Bronchial epithelial cell (primary cell): Measurements from ENCODE around the gene NSG2. TPM values are rescaled to one million over a fixed set of nuclear protein-coding genes. Genes with fewer than 3 reads are reported as not detected.

Experiments used
- DNase-seq: peaks from one replicate; pipeline ENCODE4 v3.0.0-alpha.2; 2010; ENCODE audit warnings: low read depth
- FAIRE-seq: peaks from 2 replicates; lab custom pipeline; 2011; peaks lifted over from hg19 to GRCh38; lab: Jason Lieb, UNC
- H3K27me3 ChIP-seq: 2 replicates; pipeline ENCODE4 v1.5.1; 2011; ENCODE audit warnings: low read length; ENCODE audit not compliant: control insufficient read depth, insufficient read depth
- H3K36me3 ChIP-seq: 2 replicates; pipeline ENCODE4 v1.5.1; 2011; ENCODE audit warnings: low read length; ENCODE audit not compliant: control insufficient read depth, insufficient read depth
- H3K4me3 ChIP-seq: 2 replicates; pipeline ENCODE4 v1.5.1; 2011; ENCODE audit warnings: mild to moderate bottlenecking, low read depth, low read length, control low read depth
- CTCF ChIP-seq: IDR thresholded peaks from 2 replicates; pipeline ENCODE4 v1.5.1; 2011; ENCODE audit warnings: mild to moderate bottlenecking, moderate library complexity, low read length, control low read depth, inconsistent platforms; ENCODE audit not compliant: insufficient read depth, severe bottlenecking
- total RNA-seq: library from RNA; depleted of rRNA; stranded (reverse); fragments of >200 nt; gene quantifications from 2 replicates; pipeline ENCODE4 v1.2.1, GENCODE V29; 2014

Gene NSG2
- total RNA-seq, 1 donor from 2014 or later, result not detected

DNA sequence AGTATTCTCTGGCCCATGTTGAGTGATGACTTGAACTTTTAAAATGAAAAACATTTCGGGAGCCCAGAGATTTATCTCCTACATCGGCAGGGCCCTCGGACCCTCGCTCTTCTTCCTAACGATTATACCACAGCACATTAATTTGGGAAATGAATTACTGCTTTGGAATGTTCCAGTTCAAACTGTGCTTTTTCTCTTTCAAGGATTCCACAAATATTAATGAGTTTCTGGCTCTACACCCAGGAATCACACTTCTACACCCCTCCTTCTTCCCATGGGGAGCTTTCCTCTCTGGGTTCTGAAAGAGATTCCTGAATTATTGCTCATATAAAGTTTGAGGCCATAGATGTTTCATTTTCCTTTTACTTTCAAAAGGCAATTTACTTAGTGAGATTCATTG, 41.2 kb downstream of the NSG2 start:
- TF ChIP-seq CTCF, result no peak
- Histone ChIP-seq H3K27me3 (no peaks in the 10 kb centered on the region), H3K36me3 (no peaks in the 10 kb centered on the region), H3K4me3 (no peak overlapping the region)
- FAIRE-seq (no peak), DNase-seq (no peak)

DNA sequence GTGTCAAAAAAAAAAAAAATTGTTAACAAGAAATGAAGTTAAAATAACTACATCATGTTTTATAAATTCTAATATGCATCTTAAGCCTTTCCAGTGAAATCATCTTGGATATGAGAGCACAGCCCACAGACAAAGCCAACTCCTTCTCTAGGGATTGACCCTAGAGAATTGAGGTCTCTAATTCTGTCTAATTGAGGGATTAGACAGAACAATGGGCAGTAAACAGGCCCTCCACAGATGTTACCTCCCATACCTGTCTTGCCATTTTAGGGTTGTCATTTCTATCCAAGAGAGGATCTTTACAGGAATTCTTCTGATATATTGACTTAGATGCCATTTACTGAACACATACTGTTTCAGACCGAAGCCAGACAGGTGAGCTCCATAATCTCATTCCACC, 42.3 kb downstream of the NSG2 start:
- FAIRE-seq (no peak), DNase-seq (no peak)
- Histone ChIP-seq H3K36me3 (no peaks in the 10 kb centered on the region), H3K27me3 (no peaks in the 10 kb centered on the region), H3K4me3 (no peak overlapping the region)
- TF ChIP-seq CTCF, result no peak

GRCh38 chr5:174090129-174090528, 44.6 kb downstream of the NSG2 start:
- no peaks in the 10 kb centered on the region for H3K27me3 ChIP-seq
- peak; percentile 28 for FAIRE-seq

GRCh38 chr5:174093123-174093522, 47.6 kb downstream of the NSG2 start:
- Histone ChIP-seq H3K36me3 (no peaks in the 10 kb centered on the region), H3K27me3 (no peaks in the 10 kb centered on the region), H3K4me3 (no peak overlapping the region)
- DNase-seq (no peak), FAIRE-seq (no peak)
- TF ChIP-seq CTCF, result no peak

More at GRCh38 chr5:174090129-174090528, 44.6 kb downstream of the NSG2 start:
- Histone ChIP-seq H3K4me3 (no peak overlapping the region), H3K36me3 (no peaks in the 10 kb centered on the region)
- no peak for DNase-seq
- no peak for TF ChIP-seq CTCF

DNA sequence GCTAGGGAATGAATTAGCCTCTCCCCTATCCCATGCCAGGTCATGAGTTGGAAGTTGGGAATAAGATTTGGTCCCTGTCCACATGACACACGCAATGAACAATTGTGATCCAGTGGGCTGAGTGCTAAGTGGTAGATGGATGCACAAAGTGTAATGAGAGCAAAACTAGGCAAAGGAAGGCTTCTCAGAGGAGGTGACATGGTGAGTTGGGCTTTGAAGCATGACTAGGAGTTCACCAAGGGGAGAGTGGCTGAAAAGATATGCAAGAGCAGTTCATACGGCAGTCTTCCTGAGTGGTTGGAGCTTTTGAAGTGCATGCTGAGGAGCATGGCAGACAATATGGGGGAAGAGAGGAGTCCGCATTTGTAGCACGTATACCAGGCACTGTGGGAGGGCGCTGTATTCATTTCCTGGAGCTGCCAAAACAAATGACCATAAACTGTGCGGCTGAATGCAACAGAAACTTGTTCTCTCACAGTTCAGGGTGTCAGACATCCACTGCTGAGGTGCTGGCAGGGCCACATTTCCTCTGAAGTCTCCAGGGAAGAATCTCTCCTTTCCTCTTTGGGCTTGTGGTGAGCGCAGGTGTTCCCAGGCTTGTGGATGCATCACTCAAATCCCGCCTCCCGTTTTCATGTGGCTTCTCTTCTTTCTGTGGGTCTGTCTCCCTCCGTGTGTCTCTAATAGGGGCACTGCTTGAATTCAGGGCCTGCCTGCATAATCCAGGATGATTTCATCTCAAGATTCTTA, 49.5 kb downstream of the NSG2 start:
- H3K4me3 ChIP-seq, result no peak overlapping the region
- no peaks in the 10 kb centered on the region for H3K27me3 ChIP-seq
- FAIRE-seq, result peak; percentile 23
- H3K36me3 ChIP-seq, result no peaks in the 10 kb centered on the region
- no peak for TF ChIP-seq CTCF
- no peak for DNase-seq

- H3K36me3 ChIP-seq, result no peaks in the 10 kb centered on the region
- H3K27me3 ChIP-seq, result no peaks in the 10 kb centered on the region
- TF ChIP-seq CTCF, result no peak
- no peak overlapping the region for H3K4me3 ChIP-seq
- DNase-seq (no peak), FAIRE-seq (no peak)
These were observed 51.1 kb downstream of the NSG2 start for GRCh38 chr5:174096619-174097018.
